Measurements from ENCODE around the gene TAF11L8. TPM values are rescaled to one million over a fixed set of nuclear protein-coding genes. Genes with fewer than 3 reads are reported as not detected.
"Not testable (repeated sequence)": the region's sequence is repeated elsewhere in the genome, so short reads cannot be mapped to it uniquely, and the experiment has no call there.

Gene TAF11L8
- total and polyA plus RNA-seq, 2 of the 8 experiments (the other 6 are each of a cell fraction or from before 2014, with no cell fraction given) = not detected

- H2AK5ac ChIP-seq (ENCODE audit: low read depth, low read length); POLR2A ChIA-PET (ENCODE audit: partially characterized antibody); H3K23ac ChIP-seq (ENCODE audit: insufficient read length); H3K18ac ChIP-seq (ENCODE audit: extremely low read depth, low read length); H3K27ac ChIP-seq (ENCODE audit: low read depth, low read length); H3K4me1 ChIP-seq (replicated peaks in 1 of 4; ENCODE audit: control insufficient read depth in 3 of 4, insufficient read depth in 4 of 4, low read length in 3 of 4); H3K4ac ChIP-seq (replicated peaks; ENCODE audit: insufficient read length, low read depth, low read length); H2BK20ac ChIP-seq (ENCODE audit: low read length); H4K8ac ChIP-seq (ENCODE audit: extremely low read depth, insufficient read depth, low read length); H2BK5ac ChIP-seq (ENCODE audit: low read depth, low read length); H4K20me1 ChIP-seq (replicated peaks in 1 of 2; ENCODE audit: control insufficient read depth in 1 of 2, insufficient read depth in 2 of 2, low read length in 2 of 2); FAIRE-seq; H3K79me2 ChIP-seq (ENCODE audit: control insufficient read depth in 1 of 2, insufficient read depth in 2 of 2, low read length in 2 of 2); CTCF ChIA-PET (ENCODE audit: partially characterized antibody); H2BK12ac ChIP-seq (ENCODE audit: low read depth, low read length); H3K36me3 ChIP-seq (ENCODE audit: control insufficient read depth in 2 of 4, insufficient read depth in 4 of 4, low read length in 3 of 4); H4K5ac ChIP-seq (ENCODE audit: insufficient read length, low read depth, low read length); H4K91ac ChIP-seq (replicated peaks; ENCODE audit: insufficient read length, low read length); DNase-seq (ENCODE audit: low read depth in 1 of 2, low spot score in 2 of 2); H3K79me1 ChIP-seq (ENCODE audit: low read depth, low read length); H3K14ac ChIP-seq (ENCODE audit: insufficient read length); H2BK120ac ChIP-seq (replicated peaks; ENCODE audit: low read depth, low read length); H3K4me3 ChIP-seq (ENCODE audit: extremely low read depth in 1 of 4, insufficient read depth in 2 of 4, low read depth in 3 of 4, low read length in 4 of 4); H2AFZ ChIP-seq (ENCODE audit: low read length); H2BK15ac ChIP-seq (ENCODE audit: low read length); H3K27me3 ChIP-seq (replicated peaks in 1 of 4; ENCODE audit: control insufficient read depth in 3 of 4, extremely low read depth in 1 of 4, insufficient read depth in 3 of 4, low read length in 3 of 4); H3K4me2 ChIP-seq (ENCODE audit: insufficient read depth in 1 of 2, low read depth in 2 of 2, low read length in 2 of 2); H3K9me3 ChIP-seq (ENCODE audit: insufficient read depth in 2 of 2, low read depth in 1 of 2, low read length in 1 of 2); H3K56ac ChIP-seq (replicated peaks; ENCODE audit: insufficient read length, low read depth, low read length); H3K23me2 ChIP-seq (ENCODE audit: low read depth, low read length); H3K9ac ChIP-seq (replicated peaks in 1 of 4; ENCODE audit: extremely low read depth in 1 of 4, low read depth in 3 of 4, low read length in 3 of 4): not testable (repeated sequence)
- 88% methylated on average over 4 of the region's 15 CpGs; no CpG with 5 or more reads in 1 of the 2 experiments for WGBS, 2 experiments (ENCODE audit: extremely low coverage in 1 of 2, insufficient coverage in 1 of 2, insufficient read length in 1 of 2, insufficient replicate concordance in 2 of 2, low coverage in 1 of 2, low lambda C conversion rate in 2 of 2, missing lambda C conversion rate in 1 of 2)
Observed at GRCh38 chr5:17594255-17594654, 3.5 kb upstream of the TAF11L8 start, which contains the start of gene TAF11L9. Gene TAF11L9 (minus strand): TSS chr5:17594394.

DNA sequence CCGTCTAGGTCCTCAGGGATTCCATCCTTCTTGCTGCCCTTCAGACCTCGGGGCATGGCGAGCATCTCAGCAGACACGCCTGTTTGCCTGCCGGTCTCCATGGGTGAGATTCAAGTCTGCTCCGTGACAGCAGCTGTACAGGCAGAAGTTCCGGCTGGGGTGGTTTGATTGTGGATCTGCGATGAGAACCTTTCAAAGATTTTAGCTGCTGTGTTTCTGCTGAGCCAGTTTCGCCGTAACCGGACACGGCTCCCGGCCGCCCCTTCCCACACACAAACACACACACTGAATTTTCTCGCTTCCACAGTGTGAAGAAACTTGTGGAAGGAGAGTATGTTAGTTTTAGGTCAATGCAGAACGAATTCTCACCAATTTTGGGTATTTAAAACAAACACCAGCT, 5.1 kb downstream of the TAF11L8 start, which contains the start of gene TAF11L7:
TAF11L7 (minus strand) TSS at position 101 of the 400 bp plus-strand sequence.
- H3K9me3 ChIP-seq (ENCODE audit: insufficient read depth in 2 of 2, low read depth in 1 of 2, low read length in 1 of 2); H2AK5ac ChIP-seq (ENCODE audit: low read depth, low read length); H4K5ac ChIP-seq (ENCODE audit: insufficient read length, low read depth, low read length); H3K18ac ChIP-seq (ENCODE audit: extremely low read depth, low read length); H2BK20ac ChIP-seq (ENCODE audit: low read length); H3K23me2 ChIP-seq (ENCODE audit: low read depth, low read length); H2BK5ac ChIP-seq (ENCODE audit: low read depth, low read length); H3K27me3 ChIP-seq (replicated peaks in 1 of 4; ENCODE audit: control insufficient read depth in 3 of 4, extremely low read depth in 1 of 4, insufficient read depth in 3 of 4, low read length in 3 of 4); H3K79me1 ChIP-seq (ENCODE audit: low read depth, low read length); H3K4me2 ChIP-seq (ENCODE audit: insufficient read depth in 1 of 2, low read depth in 2 of 2, low read length in 2 of 2); H3K4me3 ChIP-seq (ENCODE audit: extremely low read depth in 1 of 4, insufficient read depth in 2 of 4, low read depth in 3 of 4, low read length in 4 of 4); H2BK120ac ChIP-seq (replicated peaks; ENCODE audit: low read depth, low read length); POLR2A ChIA-PET (ENCODE audit: partially characterized antibody); H3K56ac ChIP-seq (replicated peaks; ENCODE audit: insufficient read length, low read depth, low read length); H3K14ac ChIP-seq (ENCODE audit: insufficient read length); H2AFZ ChIP-seq (ENCODE audit: low read length); CTCF ChIA-PET (ENCODE audit: partially characterized antibody); H3K79me2 ChIP-seq (ENCODE audit: control insufficient read depth in 1 of 2, insufficient read depth in 2 of 2, low read length in 2 of 2); H3K4ac ChIP-seq (replicated peaks; ENCODE audit: insufficient read length, low read depth, low read length); H4K91ac ChIP-seq (replicated peaks; ENCODE audit: insufficient read length, low read length); H3K23ac ChIP-seq (ENCODE audit: insufficient read length); DNase-seq (ENCODE audit: low read depth in 1 of 2, low spot score in 2 of 2); H4K20me1 ChIP-seq (replicated peaks in 1 of 2; ENCODE audit: control insufficient read depth in 1 of 2, insufficient read depth in 2 of 2, low read length in 2 of 2); H3K4me1 ChIP-seq (replicated peaks in 1 of 4; ENCODE audit: control insufficient read depth in 3 of 4, insufficient read depth in 4 of 4, low read length in 3 of 4); FAIRE-seq; H3K9ac ChIP-seq (replicated peaks in 1 of 4; ENCODE audit: extremely low read depth in 1 of 4, low read depth in 3 of 4, low read length in 3 of 4); H2BK15ac ChIP-seq (ENCODE audit: low read length); H2BK12ac ChIP-seq (ENCODE audit: low read depth, low read length); H3K36me3 ChIP-seq (ENCODE audit: control insufficient read depth in 2 of 4, insufficient read depth in 4 of 4, low read length in 3 of 4); H3K27ac ChIP-seq (ENCODE audit: low read depth, low read length); H4K8ac ChIP-seq (ENCODE audit: extremely low read depth, insufficient read depth, low read length): not testable (repeated sequence)
- no CpG with 5 or more reads among the region's 16 CpGs for WGBS, 2 experiments (ENCODE audit: extremely low coverage in 1 of 2, insufficient coverage in 1 of 2, insufficient read length in 1 of 2, insufficient replicate concordance in 2 of 2, low coverage in 1 of 2, low lambda C conversion rate in 2 of 2, missing lambda C conversion rate in 1 of 2)

Data from H1 (cell line).